KMS-11 (cell line): ENCODE data around the gene PDAP1.

Experiments used
- H2AFZ ChIP-seq: fragments of 200-600 bp; sonication (generic); 2 replicates; pipeline ENCODE4 v1.6.1; 2016; ENCODE audit warnings: antibody characterized with exemption, mixed run types, low read depth
- H3K27ac ChIP-seq: fragments of 200-600 bp; sonication (generic); 2 replicates; pipeline ENCODE4 v1.6.1; 2016; ENCODE audit warnings: mild to moderate bottlenecking, mixed run types
- H3K27me3 ChIP-seq: fragments of 200-600 bp; sonication (generic); 2 replicates; pipeline ENCODE4 v1.6.1; 2017; ENCODE audit warnings: mild to moderate bottlenecking, low read depth, mixed run types, moderate library complexity; ENCODE audit not compliant: insufficient read depth
- H3K36me3 ChIP-seq: fragments of 200-600 bp; sonication (generic); 2 replicates; pipeline ENCODE4 v1.6.1; 2017; ENCODE audit warnings: mild to moderate bottlenecking, mixed run types; ENCODE audit not compliant: insufficient read depth
- H3K4me1 ChIP-seq: fragments of 200-600 bp; sonication (generic); 2 replicates; pipeline ENCODE4 v1.6.1; 2016; ENCODE audit warnings: mild to moderate bottlenecking, low read depth, mixed run types; ENCODE audit not compliant: poor library complexity, severe bottlenecking
- H3K4me2 ChIP-seq: fragments of 200-600 bp; sonication (generic); 2 replicates; pipeline ENCODE4 v1.7.0; 2016; ENCODE audit warnings: mild to moderate bottlenecking, mixed run types
- H3K4me3 ChIP-seq: fragments of 200-600 bp; sonication (generic); IDR thresholded peaks from 2 replicates; pipeline ENCODE4 v1.6.1; 2017; ENCODE audit warnings: low read depth, low read length, mixed read lengths; ENCODE audit not compliant: insufficient read depth
- H3K79me2 ChIP-seq: fragments of 200-600 bp; sonication (generic); 2 replicates; pipeline ENCODE4 v1.6.1; 2016; ENCODE audit warnings: low read depth, mixed run types; ENCODE audit not compliant: insufficient read depth
- H3K9ac ChIP-seq: fragments of 200-600 bp; sonication (generic); 2 replicates; pipeline ENCODE4 v1.6.1; 2016; ENCODE audit warnings: mild to moderate bottlenecking, mixed run types
- H4K20me1 ChIP-seq: fragments of 200-600 bp; sonication (generic); 2 replicates; pipeline ENCODE4 v1.6.1; 2016; ENCODE audit warnings: mild to moderate bottlenecking, mixed run types; ENCODE audit not compliant: insufficient read depth
- TF ChIP-seq, protein P1 (sequence below): fragments of 200-600 bp; sonication (generic); conservative IDR thresholded peaks from 2 replicates; pipeline ENCODE4 v1.6.1; 2017; ENCODE audit warnings: low read depth, mild to moderate bottlenecking, antibody characterized with exemption, low read length, moderate library complexity, mixed read lengths

Gene PDAP1, protein sequence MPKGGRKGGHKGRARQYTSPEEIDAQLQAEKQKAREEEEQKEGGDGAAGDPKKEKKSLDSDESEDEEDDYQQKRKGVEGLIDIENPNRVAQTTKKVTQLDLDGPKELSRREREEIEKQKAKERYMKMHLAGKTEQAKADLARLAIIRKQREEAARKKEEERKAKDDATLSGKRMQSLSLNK

DNA sequence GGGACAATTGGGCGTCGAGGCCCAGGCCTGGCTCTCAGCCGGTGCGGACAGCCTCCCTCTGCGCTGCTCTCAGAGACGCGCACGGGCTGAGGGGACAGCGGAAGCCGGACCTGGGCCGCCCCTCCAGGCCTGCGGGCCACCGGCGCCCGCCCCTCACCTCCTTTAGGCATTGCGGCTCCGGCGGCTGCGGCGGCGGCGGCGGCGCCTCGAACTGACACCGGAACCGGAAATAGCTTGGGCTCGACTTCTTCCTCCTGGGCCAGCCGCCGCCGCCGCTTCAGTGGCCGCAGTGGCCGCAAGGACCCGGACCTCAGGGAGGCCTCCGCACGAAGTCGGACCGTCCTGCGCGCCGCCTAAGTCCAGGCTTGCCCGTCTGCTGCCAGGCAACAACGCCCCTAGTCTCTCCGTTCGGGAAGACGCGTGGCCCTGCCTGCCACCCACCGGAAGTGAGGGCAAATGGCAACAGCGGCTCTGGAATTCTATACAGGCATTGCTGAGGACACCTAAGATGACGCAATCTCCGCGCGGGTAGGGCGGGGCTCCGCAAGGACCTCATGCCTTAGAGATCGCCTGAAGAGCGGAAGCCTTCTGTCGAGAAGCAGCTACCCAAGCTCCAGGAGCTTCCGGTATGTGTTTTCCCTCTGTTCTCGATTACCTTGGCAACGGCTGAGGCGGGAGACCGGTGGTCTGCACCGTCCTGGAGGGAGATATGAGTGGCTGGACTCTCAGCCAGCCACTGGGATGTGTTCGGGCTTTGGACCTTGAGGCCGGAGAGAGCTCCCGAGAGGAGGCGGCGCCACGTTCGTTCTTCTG lies at the start of gene PDAP1, which contains the start of gene BUD31:
TSS of gene PDAP1 (minus strand) at position 219 of the 813 bp plus-strand sequence. CDS start at position 170, 49 bp downstream.
TSS of gene BUD31 (plus strand) at position 591 of the 813 bp plus-strand sequence. CDS start 2,124 bp downstream, outside the sequence.
- TF ChIP-seq, protein P1, sequence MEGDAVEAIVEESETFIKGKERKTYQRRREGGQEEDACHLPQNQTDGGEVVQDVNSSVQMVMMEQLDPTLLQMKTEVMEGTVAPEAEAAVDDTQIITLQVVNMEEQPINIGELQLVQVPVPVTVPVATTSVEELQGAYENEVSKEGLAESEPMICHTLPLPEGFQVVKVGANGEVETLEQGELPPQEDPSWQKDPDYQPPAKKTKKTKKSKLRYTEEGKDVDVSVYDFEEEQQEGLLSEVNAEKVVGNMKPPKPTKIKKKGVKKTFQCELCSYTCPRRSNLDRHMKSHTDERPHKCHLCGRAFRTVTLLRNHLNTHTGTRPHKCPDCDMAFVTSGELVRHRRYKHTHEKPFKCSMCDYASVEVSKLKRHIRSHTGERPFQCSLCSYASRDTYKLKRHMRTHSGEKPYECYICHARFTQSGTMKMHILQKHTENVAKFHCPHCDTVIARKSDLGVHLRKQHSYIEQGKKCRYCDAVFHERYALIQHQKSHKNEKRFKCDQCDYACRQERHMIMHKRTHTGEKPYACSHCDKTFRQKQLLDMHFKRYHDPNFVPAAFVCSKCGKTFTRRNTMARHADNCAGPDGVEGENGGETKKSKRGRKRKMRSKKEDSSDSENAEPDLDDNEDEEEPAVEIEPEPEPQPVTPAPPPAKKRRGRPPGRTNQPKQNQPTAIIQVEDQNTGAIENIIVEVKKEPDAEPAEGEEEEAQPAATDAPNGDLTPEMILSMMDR: peak; percentile 26; the same call in 1 of the 2 replicates
- Histone ChIP-seq H2AFZ (peak within 1 kb of the TSS; percentile 81), H3K27me3 (no peaks in the 10 kb centered on the region), H3K4me3 (peak within 1 kb of the TSS; percentile 41), H3K4me2 (peak within 1 kb of the TSS; percentile 92), H3K4me1 (peaks cover 28% of the 10 kb centered on the region), H3K36me3 (peaks cover 7% of the 10 kb centered on the region; the same call in 1 of the 2 replicates), H3K27ac (peak within 1 kb of the TSS; percentile 98), H3K79me2 (peaks cover 86% of the 10 kb centered on the region), H4K20me1 (no peaks in the 10 kb centered on the region; the same call in 1 of the 2 replicates), H3K9ac (peak within 1 kb of the TSS; percentile 99)

DNA sequence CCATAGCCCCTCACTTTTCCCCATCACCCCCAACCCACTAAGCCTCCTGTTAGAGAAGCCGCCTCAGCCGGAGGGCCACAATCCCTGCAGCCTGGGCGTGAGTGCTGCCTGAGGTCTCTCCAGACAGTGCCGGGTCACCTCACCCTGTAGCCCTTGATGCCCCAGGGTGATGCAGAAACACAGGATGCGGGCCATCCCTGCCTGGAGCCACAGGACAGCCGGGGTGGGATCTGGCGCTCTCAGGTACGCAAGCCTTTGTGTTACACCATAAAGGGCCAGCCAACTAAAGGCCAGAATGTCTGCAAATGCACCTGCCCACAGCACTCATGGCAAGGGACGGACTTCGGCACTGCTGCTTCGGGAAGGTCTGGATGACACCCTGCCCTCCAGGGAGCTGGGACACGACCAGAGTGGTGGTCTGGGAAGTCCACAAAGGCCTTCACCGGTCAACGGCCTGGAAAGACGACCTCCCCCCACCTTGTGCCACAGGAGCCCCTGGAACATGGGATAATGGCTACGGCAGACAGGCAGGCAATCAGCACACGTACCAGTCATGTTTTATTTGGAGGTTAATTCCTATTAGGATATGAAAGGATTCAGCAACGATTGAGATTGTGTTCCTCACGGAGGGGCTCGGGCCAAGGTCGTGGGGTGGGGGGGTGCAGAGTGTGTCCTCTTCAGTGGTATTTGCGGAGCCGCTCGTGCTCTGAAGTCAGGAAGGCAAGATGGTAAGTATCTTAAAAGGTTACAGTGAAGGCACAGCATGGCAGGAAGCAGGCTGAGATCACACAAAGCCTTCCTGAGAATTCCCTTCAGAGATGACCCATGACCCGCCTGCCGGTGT lies 49.5 kb upstream of the PDAP1 start:
- peaks cover 3% of the 10 kb centered on the region; the same call in 1 of the 2 replicates for H3K36me3 ChIP-seq
- H3K79me2 ChIP-seq: peaks cover 46% of the 10 kb centered on the region
- peaks cover 16% of the 10 kb centered on the region; the same call in 1 of the 2 replicates for H4K20me1 ChIP-seq
- H3K4me3 ChIP-seq: no peak overlapping the region
- no peak overlapping the region for H3K9ac ChIP-seq
- no peak overlapping the region for H2AFZ ChIP-seq
- TF ChIP-seq, protein P1: no peak
- no peaks in the 10 kb centered on the region for H3K27me3 ChIP-seq
- no peak overlapping the region for H3K27ac ChIP-seq
- H3K4me1 ChIP-seq: no peaks in the 10 kb centered on the region
- no peak overlapping the region for H3K4me2 ChIP-seq

DNA sequence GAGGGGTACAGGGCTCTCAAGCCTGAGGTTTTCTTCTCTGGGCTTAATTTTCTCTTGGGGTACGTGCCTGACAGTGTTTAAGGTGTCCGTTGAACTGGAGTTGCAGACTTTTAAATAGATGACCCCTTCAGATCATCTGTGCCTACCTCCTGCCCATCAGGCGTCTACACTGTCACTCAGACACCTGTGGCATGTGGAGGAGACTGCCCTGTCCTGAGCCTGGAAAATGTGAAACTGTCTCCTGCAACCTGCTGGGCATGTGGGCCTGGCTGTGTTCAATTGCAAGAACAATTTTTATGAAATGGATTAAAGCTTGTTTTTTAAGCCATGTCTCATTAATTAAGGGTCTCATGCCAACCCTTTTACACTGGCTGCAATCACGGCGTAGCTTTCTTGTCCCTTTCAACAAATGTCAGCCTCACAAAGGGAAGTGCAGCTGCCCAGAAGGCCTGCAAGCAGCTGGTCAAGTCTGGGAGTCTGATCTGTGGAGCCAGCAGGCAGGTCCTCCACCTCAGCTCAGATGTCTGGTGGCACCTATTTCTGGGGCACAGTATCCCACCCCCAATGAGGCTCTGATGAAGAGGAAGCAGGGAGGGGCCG lies 48.8 kb upstream of the PDAP1 start:
- peaks cover 3% of the 10 kb centered on the region; the same call in 1 of the 2 replicates for H3K36me3 ChIP-seq
- H3K79me2 ChIP-seq: peaks cover 39% of the 10 kb centered on the region
- TF ChIP-seq, protein P1: no peak
- no peak overlapping the region for H3K4me3 ChIP-seq
- H3K4me2 ChIP-seq: no peak overlapping the region
- H3K4me1 ChIP-seq: no peaks in the 10 kb centered on the region
- H4K20me1 ChIP-seq: peaks cover 16% of the 10 kb centered on the region; the same call in 1 of the 2 replicates
- H3K27ac ChIP-seq: no peak overlapping the region
- H3K27me3 ChIP-seq: no peaks in the 10 kb centered on the region
- no peak overlapping the region for H3K9ac ChIP-seq
- H2AFZ ChIP-seq: no peak overlapping the region

DNA sequence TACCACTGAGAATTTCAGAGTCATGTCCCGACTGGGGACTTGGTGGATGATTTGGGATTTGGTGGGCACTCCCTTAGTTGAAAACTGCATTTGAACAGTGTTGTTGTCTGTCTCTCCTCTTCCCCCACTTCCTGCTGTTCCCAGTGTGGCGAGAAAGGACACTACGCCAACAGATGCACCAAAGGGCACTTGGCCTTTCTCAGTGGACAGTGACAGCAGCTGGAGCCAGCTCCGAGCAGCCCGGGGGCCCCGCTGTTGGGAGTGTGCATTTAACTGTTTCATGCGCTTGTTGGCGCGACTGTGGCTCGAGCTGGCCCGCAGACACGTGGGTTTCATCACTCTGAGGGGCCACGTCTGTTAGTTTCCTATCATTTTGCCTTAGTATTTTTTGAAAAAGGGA lies 47.9 kb upstream of the PDAP1 start:
- TF ChIP-seq, protein P1: no peak

More for the DNA sequence above, 47.9 kb upstream of the PDAP1 start:
- Histone ChIP-seq H3K27me3 (no peaks in the 10 kb centered on the region), H3K79me2 (peaks cover 30% of the 10 kb centered on the region), H3K36me3 (peaks cover 3% of the 10 kb centered on the region; the same call in 1 of the 2 replicates), H4K20me1 (peaks cover 16% of the 10 kb centered on the region; the same call in 1 of the 2 replicates), H3K4me1 (no peaks in the 10 kb centered on the region), H2AFZ (no peak overlapping the region), H3K9ac (no peak overlapping the region), H3K4me2 (no peak overlapping the region), H3K4me3 (no peak overlapping the region), H3K27ac (no peak overlapping the region)
